SW480 (cell line): ENCODE data around the gene HSD3B2.

Experiments used
- DNase-seq: peaks from one replicate; pipeline ENCODE4 v3.0.0-alpha.2; 2016; ENCODE audit warnings: low spot score

Gene HSD3B2

GRCh38 chr1:119463569-119463968 lies 48.6 kb downstream of the HSD3B2 start:
- no peak for DNase-seq

GRCh38 chr1:119466445-119466844 lies 51.5 kb downstream of the HSD3B2 start:
- DNase-seq: no peak

GRCh38 chr1:119467219-119467618 lies 52.3 kb downstream of the HSD3B2 start:
- no peak for DNase-seq

- no peak for DNase-seq
These were observed 53.1 kb downstream of the HSD3B2 start for GRCh38 chr1:119467857-119468668.

- DNase-seq: no peak
These were observed 54.8 kb downstream of the HSD3B2 start for GRCh38 chr1:119469741-119470140.

DNA sequence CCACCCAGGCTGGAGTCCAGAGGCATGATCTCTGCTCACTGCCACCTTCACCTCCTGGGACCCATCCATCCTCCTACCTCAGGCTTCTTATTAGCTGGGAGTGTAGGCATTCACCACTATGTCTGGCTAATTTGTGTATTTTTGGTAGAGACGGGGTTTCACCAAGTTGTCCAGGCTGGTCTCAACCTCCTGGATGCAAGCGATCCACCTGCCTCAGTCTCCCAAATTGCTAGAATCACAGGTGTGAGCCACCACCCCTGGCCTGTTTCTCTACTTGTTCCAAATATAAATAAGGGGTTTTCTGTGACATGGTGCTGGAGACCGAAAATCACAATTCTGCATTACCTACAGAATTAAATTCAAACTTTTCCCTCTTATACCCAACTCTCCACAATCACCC lies 55.4 kb downstream of the HSD3B2 start:
- no peak for DNase-seq

DNA sequence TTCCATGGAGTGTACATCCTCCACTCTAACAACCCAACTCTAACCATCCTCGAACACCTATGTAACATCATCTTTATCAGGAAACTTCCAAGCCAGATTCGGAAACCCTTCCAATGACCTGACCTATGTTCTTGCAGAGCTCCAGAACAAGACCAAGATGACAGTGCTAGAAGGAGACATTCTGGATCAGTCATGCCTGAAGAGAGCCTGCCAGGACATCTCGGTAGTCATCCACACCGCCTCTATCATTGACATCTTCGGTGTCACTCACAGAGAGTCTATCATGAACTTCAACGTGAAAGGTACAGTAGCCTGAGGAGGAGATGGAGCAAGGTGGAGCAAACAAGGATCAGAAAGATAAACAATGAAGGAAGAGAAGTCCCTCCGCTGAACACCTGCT lies 56.0 kb downstream of the HSD3B2 start:
- DNase-seq: no peak

GRCh38 chr1:119471566-119471965 lies 56.6 kb downstream of the HSD3B2 start:
- no peak for DNase-seq

- DNase-seq: no peak
These were observed 57.3 kb downstream of the HSD3B2 start for GRCh38 chr1:119472080-119472818.
